Measurements from ENCODE around the gene BAX.
A peak's percentile ranks its signal among the peaks of the same experiment; 100 is the strongest.

The BAX gene

DNA sequence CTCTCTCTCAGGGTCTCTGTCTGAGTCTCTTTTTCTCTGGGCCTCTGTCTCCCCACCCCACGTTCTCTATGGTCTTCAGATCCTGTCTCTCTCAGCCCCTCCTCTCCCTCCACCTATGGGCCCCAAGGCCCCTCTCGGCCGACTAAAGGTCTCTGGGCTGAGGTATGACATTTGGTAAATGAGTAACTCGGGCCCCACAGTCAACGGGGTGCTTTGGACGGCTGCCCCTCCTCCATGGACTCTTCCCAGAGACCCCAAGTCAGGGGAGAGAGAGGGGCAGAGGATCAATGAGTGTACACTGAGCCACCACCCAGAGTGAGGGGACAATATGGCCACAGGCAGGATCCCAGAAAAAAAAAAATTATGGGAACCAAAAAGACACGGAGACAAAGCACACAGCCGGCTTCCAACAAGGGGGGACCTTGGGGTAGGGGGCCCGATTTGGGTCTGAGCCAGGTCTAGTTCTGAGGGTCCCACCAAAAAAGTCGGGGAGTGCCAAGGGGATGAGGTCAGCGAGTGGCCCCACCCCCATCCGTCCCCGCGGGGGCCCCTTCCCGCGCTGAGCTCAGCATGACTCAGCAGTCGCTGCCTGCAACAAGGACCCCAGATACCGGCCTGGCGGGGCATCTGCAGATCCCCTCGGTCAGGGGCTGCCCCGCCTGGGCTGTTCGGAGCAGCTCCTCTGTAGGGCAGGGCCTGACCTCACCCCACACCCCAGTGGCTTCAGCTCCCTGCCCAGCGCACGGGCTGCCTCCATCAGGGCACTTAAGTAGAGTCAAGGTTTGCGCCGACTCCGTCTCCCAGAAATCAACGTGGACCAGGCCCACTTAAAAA, 8.9 kb downstream of the BAX start:
- DNase-seq, result peak; percentile 82

DNA sequence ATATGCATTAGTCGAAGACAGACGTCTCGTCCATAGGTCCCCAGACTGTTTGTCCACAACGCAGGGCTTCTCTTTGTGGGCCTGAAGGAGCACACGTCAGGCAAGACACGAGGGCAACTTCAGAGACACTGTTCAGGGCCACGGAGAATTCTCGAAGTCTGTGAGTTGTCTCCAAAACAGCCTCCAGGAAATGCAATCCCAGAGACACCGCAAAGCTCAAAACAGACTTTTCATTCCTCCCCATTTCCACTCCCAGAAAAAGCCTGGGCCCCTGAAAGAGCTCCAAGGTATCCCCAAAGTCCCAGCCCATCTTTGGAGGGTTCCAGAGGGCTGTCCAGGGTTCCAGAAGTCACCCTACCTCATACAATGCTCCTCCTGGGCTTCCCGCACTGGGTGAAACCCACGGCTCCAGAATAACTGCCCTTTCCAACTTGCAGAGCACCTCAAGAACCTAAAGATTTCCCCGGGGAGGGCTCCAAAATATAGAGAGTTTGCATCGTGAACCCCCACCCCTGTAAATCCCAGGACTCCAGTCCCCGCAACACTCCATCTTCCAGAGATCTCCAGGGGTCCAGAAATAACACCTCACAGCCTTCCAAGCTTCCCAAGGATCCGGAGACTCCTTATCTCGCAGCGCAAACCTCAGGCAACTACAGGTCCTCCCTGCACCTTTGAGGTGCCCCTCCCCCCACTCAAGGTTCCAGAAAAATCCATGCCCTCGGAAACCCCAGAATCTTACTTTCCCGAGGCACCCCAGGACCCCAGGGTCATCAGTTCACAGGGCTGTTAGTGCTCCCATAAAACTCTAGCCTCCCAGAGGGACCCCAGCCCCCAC, 9.7 kb downstream of the BAX start:
- DNase-seq, result no peak

DNA sequence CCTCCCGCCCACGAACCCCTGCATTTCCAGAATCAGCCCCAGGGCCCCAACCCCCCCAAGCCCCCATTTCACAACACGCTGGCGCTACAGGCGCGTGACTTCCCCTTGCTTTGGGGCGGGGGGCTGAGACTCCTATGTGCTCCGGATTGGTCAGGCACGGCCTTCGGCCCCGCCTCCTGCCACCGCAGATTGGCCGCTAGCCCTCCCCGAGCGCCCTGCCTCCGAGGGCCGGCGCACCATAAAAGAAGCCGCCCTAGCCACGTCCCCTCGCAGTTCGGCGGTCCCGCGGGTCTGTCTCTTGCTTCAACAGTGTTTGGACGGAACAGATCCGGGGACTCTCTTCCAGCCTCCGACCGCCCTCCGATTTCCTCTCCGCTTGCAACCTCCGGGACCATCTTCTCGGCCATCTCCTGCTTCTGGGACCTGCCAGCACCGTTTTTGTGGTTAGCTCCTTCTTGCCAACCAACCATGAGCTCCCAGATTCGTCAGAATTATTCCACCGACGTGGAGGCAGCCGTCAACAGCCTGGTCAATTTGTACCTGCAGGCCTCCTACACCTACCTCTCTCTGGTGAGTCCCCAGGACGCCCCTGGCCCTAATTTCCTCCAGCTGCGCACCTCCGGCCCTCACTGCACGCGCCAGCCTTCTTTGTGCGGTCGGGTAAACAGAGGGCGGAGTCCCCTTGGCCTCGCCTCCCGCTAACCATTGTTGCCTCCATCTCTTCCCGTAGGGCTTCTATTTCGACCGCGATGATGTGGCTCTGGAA, 10.5 kb downstream of the BAX start, which contains the start of gene FTL:
FTL (plus strand) TSS at position 270 of the 766 bp plus-strand sequence; CDS start at position 469, 199 bp downstream.
- peak; percentile 96 for DNase-seq

DNA sequence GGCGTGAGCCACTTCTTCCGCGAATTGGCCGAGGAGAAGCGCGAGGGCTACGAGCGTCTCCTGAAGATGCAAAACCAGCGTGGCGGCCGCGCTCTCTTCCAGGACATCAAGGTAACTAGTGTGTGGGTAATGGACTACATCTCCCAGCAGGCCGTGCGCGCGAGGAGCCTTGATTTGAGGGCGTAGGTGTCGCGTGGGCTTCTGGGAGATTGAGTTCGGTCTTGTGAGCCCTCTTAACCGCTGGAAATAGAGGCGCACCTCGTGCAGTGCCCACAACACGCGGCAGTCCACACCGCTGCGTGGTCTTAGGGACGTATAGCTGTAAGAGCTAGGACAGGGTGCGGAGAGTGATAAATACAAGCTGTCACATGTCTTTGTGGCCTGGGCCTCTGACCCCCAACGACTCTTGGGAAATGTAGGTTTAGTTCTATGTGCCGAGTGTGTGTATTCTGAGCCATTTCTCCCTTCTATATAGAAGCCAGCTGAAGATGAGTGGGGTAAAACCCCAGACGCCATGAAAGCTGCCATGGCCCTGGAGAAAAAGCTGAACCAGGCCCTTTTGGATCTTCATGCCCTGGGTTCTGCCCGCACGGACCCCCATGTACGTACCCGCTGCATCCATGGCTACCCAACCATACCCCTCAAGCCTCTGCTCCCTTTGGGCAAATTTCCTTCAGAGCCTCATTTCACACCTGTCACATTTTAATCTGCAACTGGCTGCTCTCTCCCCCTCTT, 11.3 kb downstream of the BAX start:
- DNase-seq, result peak; percentile 94

DNA sequence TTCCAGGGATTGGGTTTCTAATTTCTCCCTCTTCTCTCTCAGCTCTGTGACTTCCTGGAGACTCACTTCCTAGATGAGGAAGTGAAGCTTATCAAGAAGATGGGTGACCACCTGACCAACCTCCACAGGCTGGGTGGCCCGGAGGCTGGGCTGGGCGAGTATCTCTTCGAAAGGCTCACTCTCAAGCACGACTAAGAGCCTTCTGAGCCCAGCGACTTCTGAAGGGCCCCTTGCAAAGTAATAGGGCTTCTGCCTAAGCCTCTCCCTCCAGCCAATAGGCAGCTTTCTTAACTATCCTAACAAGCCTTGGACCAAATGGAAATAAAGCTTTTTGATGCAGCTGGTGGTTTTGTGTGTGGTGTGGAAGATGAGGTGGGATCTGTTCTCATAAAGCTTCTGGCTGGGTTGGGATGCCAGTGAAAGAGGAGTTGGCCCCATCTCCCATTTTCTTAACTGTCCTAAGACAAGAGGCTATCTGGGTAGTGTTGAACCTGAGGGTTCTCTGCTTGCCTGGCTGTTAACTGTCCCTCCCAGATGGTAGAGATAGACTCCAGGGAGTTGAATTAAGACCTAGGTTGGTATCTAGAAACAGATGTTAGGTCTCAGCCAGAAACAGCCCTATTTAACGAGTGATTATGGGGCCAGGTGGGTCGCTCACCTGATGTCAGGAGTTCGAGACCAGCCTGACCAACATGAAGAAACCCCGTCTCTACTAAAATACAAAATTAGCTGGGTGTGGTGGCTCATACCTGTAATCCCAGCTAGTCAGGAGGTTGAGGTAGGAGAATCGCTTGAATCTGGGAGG, 12.1 kb downstream of the BAX start:
- peak; percentile 26 for DNase-seq

DNA sequence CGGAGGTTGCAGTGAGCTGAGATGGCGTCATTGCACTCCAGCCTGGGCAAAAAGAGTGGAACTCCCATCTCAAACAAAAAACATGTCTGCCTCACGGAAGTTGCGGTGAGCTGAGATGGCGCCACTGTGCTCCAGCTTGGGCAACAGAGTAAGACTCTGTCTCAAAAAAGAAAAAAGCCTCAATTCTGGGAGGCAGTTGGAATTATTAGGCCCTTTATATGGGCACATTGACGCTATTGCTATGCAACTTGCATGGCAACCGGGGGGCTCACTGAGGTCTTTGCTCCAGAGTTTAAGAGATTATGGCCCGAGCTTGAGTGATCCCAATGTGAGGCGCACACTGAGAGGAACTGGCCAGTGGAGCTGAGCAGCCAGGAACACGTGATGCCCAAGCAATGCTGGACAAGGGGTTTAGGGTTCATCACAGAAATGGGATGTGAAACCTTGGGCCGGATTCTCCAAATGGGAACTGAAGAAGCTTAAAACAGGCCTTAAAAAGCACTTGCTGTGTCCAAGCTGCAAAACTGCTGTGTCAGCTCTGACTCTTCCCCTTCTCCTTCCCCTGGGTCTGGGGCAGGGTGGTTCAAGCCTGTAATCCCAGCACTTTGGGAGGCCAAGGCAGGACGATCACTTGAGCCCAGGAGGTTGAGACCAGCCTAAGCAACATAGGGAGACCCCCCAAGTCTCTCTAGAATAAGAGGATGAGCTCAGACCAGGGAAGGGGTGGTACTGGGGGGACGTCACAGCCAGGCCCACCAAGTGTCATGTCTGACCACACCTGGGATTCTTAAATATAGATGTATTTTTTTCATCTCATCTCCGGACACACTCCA, 12.9 kb downstream of the BAX start:
- peak; percentile 21 for DNase-seq

DNA sequence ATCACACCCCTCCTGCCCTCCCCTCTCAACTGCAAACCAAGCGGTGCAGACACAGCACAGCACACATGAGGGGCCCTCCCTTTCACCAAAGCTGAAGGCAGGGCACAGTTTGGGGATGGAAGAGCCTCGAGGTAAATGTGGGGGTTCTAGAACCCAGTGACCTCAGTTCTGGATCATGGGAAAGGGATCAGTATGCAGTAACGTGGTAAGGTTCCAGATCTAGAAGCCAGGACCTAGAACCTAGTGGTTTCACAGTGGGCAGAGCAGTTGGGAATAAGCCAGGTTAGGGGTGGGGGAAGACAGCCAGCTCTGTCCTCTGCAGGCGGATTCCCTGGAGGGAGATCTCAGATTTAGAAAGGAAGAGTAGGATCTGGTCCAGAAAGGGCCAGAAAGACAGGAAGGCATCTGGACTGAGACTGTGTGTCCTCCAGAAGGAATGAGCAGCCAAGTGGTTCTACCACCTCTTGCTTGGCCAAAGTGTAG, 13.5 kb downstream of the BAX start:
- DNase-seq, result peak; percentile 15

DNA sequence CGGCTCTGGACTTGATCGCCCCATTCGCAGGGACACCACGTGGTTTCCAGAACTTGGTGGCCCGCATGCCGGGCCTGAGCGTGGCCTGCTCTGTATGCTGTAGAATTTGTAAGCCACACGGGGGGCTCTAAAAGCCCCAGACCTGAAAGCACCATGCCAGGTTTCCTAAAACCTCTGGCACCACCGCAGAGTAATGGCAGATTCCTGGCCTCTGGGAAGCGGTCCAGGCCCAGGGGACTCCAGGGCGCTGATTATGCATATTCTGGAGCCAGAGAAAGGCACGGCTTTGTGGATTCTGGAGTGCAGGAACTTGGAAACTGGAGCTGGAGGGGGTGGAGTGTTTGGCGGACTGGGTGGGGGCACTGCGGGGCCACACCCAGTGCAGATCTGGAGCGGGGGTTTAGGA, 14.1 kb downstream of the BAX start:
- DNase-seq, result no peak

DNA sequence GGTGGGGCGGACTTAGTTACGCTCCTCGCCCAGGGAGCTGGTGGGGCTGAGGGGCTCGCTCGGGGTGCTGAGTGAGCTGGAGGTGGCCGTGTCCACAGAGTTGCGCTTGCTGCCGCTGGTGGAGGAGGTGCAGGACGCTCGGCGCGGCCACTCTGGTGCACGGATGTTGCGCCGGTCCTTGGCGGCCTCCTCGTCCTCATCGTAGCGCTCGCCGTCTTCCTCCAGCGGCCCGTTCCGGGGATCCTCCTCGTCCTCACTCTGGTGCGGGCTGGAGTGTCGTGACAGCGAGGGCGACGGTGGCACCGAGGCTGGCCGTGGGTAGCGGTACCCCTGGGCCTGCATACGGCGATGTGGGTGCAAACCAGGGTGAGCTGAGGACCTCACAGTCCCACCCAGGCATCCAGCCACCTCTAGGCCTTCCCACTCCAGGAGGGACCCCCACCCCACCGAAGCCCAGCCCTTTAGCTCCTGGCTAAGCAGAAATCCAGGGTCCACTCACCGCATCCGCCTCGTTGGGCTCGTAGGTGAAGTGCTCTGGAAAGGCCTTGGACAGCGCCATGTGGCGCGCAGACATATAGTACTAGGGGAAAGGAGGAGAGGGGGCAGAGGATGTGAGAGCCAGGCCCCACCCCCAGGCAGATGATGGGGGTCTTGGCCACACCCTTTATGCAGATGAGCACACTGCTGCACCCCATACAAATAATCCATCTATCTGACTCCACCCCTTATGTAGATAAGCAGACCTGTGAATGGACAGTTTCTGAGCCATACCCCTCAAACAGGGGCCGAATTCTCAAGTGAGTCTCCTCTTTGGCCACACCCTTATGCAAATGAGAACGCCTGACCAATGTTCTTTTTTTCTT, 14.8 kb downstream of the BAX start:
- no peak for DNase-seq

DNA sequence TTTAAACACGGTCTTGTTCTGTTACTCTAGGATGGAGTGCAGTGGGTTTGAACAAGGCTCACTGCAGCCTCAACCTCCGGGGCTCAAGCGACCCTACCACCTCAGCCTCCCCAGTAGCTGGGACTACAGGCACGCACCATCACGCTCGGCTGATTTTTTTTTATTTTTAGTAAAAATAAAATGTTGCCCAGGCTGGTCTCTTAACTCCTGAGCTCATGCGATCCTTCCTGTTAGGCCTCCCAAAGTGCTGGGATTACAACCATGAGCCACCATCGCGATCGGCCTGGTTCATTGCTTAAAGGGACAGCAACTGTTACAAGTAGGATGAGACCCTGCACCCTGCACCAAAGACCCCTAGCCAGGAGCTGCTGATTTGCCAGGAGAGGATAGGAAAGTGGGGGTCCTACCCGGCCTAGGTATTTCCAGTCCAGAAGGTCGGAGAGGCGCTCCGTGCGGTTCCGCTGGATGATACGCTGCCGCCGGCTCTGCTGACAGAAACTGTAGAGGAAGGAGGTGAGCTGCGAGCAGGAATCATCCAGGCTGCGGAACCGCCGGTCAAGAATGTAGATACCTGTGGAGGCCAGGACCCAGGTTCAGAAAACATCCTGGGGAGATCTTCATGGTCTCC, 15.6 kb downstream of the BAX start:
- no peak for DNase-seq

DNA sequence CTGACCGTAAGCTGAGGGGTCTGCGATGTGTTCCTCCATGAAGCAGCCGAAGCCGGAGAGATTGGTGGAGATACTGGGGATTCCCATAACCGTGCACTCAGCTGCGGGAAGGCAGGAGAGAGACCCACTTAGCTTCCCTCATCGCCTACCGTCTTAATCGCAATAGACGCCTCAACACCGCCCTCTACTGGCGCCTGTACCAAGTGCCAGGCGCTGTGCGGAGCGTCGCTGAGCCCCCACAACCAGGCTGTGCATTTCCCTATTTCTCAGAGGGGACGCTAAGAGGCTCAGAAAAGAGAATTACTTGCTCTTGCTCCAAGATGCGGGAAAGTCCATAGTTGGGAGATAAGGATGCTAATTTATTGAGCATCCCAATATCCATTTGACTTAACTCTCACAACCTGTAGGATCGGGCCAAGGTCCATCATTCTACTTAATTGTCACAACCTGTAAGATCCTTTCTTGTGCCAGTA, 16.3 kb downstream of the BAX start:
- peak; percentile 89 for DNase-seq

DNA sequence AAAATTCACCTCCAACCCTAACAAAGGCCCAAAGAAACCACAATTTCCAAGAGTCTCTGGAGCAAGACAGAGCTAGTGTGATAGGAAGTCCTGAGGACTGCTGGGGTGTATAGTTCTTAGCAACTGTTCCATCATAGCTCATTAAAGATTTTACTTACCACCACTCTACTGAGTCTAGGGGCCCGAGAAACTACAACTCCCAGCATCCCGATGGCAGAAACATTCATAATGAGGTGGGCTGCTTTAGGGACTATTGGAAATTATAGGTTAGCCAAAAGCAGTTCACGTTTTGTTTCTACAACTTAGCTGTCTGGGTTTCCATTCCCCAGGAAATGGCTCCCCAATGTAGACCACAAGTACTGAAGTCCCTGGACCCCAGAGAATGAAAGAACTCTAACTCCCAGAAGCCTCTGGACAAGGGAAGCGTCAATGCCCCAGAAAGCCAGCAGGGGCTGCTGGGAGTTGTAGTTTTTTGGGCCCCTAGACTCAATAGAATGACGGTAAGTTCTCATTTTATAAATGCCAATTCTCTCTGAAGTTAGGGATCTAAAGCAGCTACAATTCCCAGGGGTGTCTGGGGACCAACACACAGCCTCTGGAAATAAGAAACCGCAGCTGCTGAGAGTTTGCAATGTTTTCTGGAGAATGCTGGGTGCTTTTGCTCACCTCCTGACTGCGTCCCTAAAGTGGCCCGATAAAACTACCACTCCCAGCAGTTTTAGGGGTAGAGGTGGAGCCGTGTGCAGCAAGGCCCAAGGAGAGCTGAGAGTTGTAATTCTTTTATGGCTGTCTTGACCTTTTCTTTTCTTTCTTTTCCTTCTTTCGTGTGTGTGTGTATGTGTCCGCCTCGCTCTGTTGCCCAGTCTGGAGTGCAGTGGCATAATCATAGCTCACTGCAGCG, 21.5 kb downstream of the BAX start:
- no peak for DNase-seq

DNA sequence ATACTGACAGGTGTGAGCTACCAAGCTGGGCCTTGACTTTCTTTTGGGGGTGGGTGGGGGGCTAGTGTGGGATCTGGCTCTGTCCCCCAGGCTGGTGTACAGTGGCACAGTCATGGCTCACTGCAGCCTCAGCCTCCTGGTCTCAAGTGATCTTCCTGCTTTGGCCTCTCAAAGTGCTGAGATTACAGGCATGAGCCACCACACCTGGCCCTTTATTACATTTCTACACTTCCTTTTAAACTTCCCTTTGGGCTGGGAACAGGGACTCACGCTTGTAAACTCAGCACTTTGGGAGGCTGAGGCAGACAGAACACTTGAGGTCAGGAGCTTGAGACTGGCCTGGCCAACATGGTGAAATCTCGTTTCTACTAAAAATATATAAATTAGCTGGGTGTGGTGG, 22.4 kb downstream of the BAX start:
- no peak for DNase-seq

DNA sequence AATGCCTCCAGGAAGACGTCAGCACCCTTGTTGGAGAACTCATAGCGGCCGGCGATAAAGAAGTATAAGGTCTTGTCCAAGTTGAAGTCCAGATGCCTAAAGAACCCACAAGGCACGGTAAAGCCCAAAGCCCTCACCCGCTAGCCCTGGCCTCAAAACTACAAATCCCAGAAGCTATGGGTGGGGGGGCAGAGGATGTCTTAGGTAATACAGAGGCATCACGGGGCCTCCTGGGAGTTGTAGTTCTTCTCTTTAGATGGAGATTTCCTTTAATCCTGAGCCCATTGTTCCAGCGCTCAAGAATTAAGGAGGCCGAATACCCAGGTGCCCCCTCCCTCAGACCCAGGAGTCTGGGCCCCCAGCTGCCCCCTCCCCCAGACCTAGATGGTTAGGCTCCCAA, 27.6 kb downstream of the BAX start:
- no peak for DNase-seq

DNA sequence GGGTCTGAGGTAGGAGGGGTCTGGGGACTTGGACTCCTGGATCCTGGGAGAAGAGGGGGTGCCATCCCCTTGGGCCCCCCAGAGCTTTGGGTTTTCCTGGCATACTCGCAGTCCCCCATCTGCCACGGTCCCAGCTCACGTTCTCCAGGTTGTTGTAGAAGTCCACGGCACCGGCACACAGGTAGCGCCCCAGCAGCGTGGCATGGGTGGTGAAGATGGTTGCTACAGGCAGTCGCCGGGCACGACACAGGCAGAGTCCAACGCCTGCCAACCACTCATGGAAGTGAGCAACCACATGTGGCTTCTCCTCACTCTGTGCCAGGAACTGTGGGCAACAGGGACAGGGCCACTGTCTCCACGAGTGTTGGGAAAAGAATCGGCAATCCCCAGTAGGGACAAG, 31.0 kb downstream of the BAX start:
- DNase-seq, result no peak

DNA sequence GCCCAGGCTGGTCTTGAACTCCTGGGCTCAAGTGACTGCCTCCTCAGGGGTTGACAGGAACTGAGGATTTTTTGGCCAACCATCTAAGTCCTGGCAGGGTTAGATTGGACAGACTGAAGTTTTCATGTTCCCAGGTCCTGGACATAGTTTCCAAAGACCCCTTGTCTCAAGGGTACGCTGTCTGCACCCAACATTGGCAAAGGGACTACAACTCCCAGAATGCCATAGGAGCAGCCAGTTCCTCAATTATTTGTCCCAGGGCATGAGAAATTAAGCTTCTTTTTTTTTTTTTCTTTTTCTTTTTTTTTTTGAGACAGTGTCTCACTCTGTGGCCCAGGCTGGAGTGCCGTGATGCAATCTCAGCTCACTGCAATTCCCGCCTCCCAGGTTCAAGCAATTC, 31.5 kb downstream of the BAX start:
- DNase-seq, result no peak

DNA sequence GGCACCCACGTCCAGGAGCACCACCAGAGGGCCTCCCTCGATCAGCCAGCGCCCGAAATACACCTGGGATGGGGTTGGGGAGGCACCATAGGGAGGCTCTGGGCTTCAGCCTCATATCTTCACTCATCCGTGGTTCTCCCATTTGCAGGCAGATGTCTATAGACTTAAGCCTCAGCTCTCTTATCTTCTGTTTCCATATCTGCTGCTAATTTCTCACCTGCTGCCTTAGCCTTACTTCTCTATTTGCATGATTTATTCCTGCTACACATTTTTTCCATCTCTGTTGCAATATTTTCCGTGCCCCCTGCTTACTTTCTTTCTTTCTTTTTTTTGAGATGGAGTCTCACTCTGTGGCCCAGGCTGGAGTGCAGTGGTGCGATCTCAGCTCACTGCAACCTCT, 32.6 kb downstream of the BAX start:
- DNase-seq, result no peak

DNA sequence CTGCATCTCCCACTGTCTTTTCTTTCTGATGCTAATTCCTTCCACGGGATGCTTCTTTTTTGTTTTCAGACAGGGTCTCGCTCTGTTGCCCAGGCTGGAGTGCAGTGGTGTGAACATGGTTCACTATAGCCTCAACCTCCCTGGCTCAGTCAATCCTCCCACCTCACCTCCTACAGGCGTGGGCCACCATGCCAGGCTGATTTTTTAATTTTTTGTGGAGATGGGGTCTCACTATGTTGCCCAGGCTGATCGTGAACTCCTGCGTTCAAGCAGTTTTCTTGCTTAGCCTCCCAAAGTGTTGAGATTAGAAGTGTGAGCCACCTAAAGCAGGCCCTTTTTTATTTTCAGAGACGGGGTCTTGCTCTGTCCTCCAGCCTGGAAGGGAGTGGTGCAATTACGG, 33.6 kb downstream of the BAX start:
- DNase-seq, result no peak
